Measurements from ENCODE around the gene CNNM2. TPM values are rescaled to one million over a fixed set of nuclear protein-coding genes. Genes with fewer than 3 reads are reported as not detected.

Gene CNNM2
- total RNA-seq, 1 donor from 2014 or later = 3.9 TPM

DNA sequence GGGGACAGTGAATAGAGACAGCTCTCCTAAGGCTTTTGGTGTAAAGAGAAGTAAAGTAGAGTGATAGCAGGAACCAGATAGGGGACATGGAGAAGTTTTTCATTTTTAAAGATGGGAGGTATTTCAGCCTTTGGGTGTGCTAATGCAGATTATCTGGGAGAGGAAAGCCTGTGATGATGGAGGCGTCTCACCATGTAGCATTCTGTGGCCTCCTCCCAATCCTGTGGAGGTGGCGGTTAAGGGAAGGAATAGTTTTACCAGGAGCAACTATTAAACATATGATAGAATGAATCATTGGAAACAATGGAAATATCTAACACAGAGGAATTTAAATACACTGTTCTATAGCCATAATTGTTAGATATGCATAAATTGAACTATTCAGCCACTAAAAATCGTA lies 101.3 kb downstream of the CNNM2 start:
- Histone ChIP-seq H3K4me3 (ENCODE audit: low read depth, low read length) (no peak overlapping the region), H3K36me3 (ENCODE audit: control insufficient read depth, insufficient read depth, low read length) (no peaks in the 10 kb centered on the region), H3K27me3 (ENCODE audit: control insufficient read depth, insufficient read depth, low read length) (peaks cover 3% of the 10 kb centered on the region)
- TF ChIP-seq, protein P1, sequence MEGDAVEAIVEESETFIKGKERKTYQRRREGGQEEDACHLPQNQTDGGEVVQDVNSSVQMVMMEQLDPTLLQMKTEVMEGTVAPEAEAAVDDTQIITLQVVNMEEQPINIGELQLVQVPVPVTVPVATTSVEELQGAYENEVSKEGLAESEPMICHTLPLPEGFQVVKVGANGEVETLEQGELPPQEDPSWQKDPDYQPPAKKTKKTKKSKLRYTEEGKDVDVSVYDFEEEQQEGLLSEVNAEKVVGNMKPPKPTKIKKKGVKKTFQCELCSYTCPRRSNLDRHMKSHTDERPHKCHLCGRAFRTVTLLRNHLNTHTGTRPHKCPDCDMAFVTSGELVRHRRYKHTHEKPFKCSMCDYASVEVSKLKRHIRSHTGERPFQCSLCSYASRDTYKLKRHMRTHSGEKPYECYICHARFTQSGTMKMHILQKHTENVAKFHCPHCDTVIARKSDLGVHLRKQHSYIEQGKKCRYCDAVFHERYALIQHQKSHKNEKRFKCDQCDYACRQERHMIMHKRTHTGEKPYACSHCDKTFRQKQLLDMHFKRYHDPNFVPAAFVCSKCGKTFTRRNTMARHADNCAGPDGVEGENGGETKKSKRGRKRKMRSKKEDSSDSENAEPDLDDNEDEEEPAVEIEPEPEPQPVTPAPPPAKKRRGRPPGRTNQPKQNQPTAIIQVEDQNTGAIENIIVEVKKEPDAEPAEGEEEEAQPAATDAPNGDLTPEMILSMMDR (IDR thresholded peaks at IDR 0.05; ENCODE audit: insufficient read depth, low read length, severe bottlenecking) = no peak
- FAIRE-seq (no peak), DNase-seq (ENCODE audit: low read depth) (no peak)

DNA sequence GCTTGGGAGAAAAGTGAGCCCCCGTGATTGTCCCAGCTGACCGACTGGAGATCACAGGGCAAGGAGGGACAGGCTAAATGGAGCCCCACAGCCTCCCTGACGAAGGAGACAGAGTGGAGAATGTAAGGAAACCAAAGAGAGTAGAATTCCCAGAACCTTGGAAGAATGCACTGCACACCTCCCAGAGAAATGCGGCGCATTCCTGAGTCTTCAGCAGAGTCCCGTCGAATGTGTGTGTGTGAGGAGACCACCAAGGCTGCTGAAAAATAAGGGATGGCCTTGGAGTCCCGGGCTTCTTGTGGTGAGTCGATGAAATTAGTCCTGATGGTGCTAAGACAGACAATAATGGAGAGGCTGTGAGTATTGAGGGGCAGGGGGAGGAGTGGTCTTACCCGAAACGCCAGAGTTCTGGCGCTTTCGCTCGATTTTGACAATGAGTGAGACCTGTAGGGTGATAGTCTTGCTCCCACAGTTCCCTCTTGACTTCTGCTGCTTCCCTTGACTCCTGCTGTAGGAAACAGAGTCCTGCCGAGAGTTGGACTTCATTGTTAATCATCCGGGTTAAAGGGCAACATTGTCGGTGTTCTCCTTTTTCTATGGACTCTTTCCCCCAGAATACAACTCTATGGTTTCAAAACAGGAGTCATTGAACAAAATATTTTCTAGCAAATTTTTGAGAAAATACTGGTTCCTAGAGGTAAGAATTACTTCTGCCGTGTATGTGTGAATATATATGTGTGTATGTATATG lies 103.2 kb downstream of the CNNM2 start:
- DNase-seq (ENCODE audit: low read depth) (no peak), FAIRE-seq (no peak)
- Histone ChIP-seq H3K27me3 (ENCODE audit: control insufficient read depth, insufficient read depth, low read length) (peaks cover 3% of the 10 kb centered on the region), H3K4me3 (ENCODE audit: low read depth, low read length) (no peak overlapping the region), H3K36me3 (ENCODE audit: control insufficient read depth, insufficient read depth, low read length) (no peaks in the 10 kb centered on the region)
- TF ChIP-seq, protein P1 (IDR thresholded peaks at IDR 0.05; ENCODE audit: insufficient read depth, low read length, severe bottlenecking) = no peak

DNA sequence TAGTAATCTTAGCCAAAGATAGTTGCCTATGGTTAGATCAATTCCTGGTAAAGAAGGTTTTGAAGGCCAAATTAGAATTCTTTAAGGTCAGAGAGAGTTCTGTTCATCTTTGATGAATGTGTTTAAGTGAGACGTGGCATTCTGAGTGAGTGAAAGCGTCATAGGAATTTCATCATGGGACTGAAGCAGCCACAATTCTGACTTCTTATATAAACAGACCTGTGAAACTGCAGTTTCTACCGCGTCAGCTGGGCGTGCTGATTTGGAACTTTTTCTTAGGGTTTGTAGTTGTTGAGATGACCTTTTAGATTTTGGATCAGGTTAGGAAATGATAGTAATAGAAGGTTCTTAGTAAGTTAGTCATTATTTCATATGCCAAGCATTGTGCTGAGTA lies 103.8 kb downstream of the CNNM2 start:
- no peak for FAIRE-seq
- H3K4me3 ChIP-seq (ENCODE audit: low read depth, low read length) = no peak overlapping the region
- TF ChIP-seq, protein P1 (IDR thresholded peaks at IDR 0.05; ENCODE audit: insufficient read depth, low read length, severe bottlenecking) = no peak
- H3K27me3 ChIP-seq (ENCODE audit: control insufficient read depth, insufficient read depth, low read length) = peaks cover 3% of the 10 kb centered on the region
- H3K36me3 ChIP-seq (ENCODE audit: control insufficient read depth, insufficient read depth, low read length) = no peaks in the 10 kb centered on the region
- DNase-seq (ENCODE audit: low read depth) = peak; percentile 4

DNA sequence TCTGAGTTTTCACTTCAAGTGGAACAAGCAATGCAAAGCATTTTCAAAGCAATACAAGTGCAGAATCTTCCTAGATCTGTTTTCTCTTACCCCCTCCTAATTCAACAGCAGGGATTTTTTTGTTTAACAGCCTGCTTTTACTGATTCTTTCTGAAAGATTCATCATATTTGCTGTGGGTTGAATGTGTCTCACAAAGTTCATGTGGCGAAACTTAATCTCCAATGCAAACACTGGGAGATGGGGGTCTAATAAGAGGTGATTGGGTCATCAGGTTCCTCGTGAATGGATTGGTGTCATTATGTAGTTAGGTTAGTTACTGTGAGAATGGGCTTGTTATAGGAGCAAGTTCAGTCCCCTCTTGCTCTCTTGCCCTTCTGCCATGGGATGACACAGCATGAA lies 107.6 kb downstream of the CNNM2 start:
- FAIRE-seq (no peak), DNase-seq (ENCODE audit: low read depth) (no peak)
- no peaks in the 10 kb centered on the region for H3K27me3 ChIP-seq (ENCODE audit: control insufficient read depth, insufficient read depth, low read length)
- H3K4me3 ChIP-seq (ENCODE audit: low read depth, low read length) = no peak overlapping the region
- TF ChIP-seq, protein P1 (IDR thresholded peaks at IDR 0.05; ENCODE audit: insufficient read depth, low read length, severe bottlenecking) = no peak
- no peaks in the 10 kb centered on the region for H3K36me3 ChIP-seq (ENCODE audit: control insufficient read depth, insufficient read depth, low read length)

DNA sequence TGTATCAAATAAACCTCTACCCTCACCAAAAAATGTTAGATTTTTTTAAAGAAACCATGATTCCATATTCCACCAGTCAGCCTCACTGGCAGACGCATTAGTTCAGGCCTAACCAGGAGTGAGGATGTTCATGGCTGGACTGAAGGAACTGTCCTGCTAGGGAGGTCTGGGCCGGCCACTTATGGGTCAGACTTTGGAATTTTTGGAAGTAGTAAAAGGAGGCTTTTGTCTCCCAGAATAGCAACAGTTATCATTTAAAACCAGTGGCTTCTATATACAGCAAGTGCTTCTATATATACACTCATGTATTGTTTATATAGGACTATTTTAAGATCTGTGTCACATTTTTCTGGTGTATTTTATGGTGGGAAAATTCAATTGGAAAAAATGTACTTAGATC lies 120.5 kb downstream of the CNNM2 start:
- no peak overlapping the region for H3K4me3 ChIP-seq (ENCODE audit: low read depth, low read length)
- TF ChIP-seq, protein P1 (IDR thresholded peaks at IDR 0.05; ENCODE audit: insufficient read depth, low read length, severe bottlenecking) = no peak
- no peaks in the 10 kb centered on the region for H3K27me3 ChIP-seq (ENCODE audit: control insufficient read depth, insufficient read depth, low read length)
- no peak for DNase-seq (ENCODE audit: low read depth)
- H3K36me3 ChIP-seq (ENCODE audit: control insufficient read depth, insufficient read depth, low read length) = no peaks in the 10 kb centered on the region
- FAIRE-seq = no peak

DNA sequence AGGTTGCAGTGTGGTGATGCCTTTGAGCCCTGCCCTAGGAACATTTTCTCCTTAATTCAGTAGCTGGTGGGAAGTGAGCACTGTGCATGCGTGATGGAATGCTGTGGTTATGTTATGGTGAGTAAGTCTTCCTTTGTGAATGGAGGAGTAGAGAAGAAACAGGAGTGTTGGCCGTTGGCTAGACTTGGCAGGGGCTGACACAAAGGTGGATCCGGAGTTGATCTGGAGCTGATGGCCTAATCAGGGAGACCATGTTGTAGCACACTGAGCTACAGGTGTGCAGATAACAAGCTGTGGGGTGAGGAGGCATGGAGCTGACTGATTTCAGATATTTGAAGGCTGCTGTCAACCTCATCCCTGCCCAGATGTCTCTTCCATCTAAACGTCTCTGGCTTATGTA lies 122.3 kb downstream of the CNNM2 start:
- FAIRE-seq (no peak), DNase-seq (ENCODE audit: low read depth) (peak; percentile 61)
- Histone ChIP-seq H3K36me3 (ENCODE audit: control insufficient read depth, insufficient read depth, low read length) (no peaks in the 10 kb centered on the region), H3K27me3 (ENCODE audit: control insufficient read depth, insufficient read depth, low read length) (no peaks in the 10 kb centered on the region), H3K4me3 (ENCODE audit: low read depth, low read length) (no peak overlapping the region)
- TF ChIP-seq, protein P1 (IDR thresholded peaks at IDR 0.05; ENCODE audit: insufficient read depth, low read length, severe bottlenecking) = no peak
